Tibial nerve (tissue), 4 donors: ENCODE results near the gene TRIM37. TPM values are rescaled to one million over a fixed set of nuclear protein-coding genes. Genes with fewer than 3 reads are reported as not detected.
"Not testable (repeated sequence)": the region's sequence is repeated elsewhere in the genome, so short reads cannot be mapped to it uniquely, and the experiment has no call there.

ENCODE experiments used
- DNase-seq, 2 donors: peaks; one replicate each; pipeline ENCODE4 v3.0.0-alpha.2; 2019; ENCODE audit warnings: low spot score in 2 of 2
- H3K27ac ChIP-seq, 4 donors: fragments of 200-600 bp; sonication (generic) in 3 of 4; one replicate each; pipeline ENCODE4 v1.5.1; 2017 to 2019; ENCODE audit warnings: mild to moderate bottlenecking in 1 of 4
- H3K27me3 ChIP-seq, 2 donors: fragments of 200-600 bp; sonication (generic) in 1 of 2; one replicate each; pipeline versions ENCODE4 v1.5.1 to v1.6.0; 2017 to 2019
- H3K36me3 ChIP-seq, 3 donors: fragments of 200-600 bp; sonication (generic); one replicate each; pipeline ENCODE4 v1.5.1; 2018 to 2019
- H3K4me1 ChIP-seq, 4 donors: fragments of 200-600 bp; sonication (generic) in 3 of 4; one replicate each; pipeline ENCODE4 v1.5.1; 2017 to 2019
- H3K4me3 ChIP-seq, 4 donors: fragments of 200-600 bp; sonication (generic) in 3 of 4; one replicate each; pipeline ENCODE4 v1.5.1; 2017 to 2019; ENCODE audit warnings: mild to moderate bottlenecking in 1 of 4, moderate library complexity in 1 of 4
- H3K9me3 ChIP-seq, 4 donors: fragments of 200-600 bp; sonication (generic) in 3 of 4; one replicate each; pipeline ENCODE4 v1.5.1; 2017 to 2019
- CTCF ChIP-seq, 5 experiments: fragments of 200-600 bp in 3 of 5; fragments of 450-650 bp in 2 of 5; sonication (generic) in 3 of 5; IDR thresholded peaks; one replicate each; pipeline ENCODE4 v1.5.1; 2016 to 2019; ENCODE audit warnings: antibody characterized with exemption in 5 of 5, mild to moderate bottlenecking in 3 of 5, moderate library complexity in 2 of 5
- EP300 ChIP-seq, 2 donors: sonication (generic); formaldehyde crosslinking; IDR thresholded peaks; one replicate each; pipeline ENCODE4 v1.6.1; 2017; ENCODE audit warnings: antibody characterized with exemption in 2 of 2, mild to moderate bottlenecking in 1 of 2
- POLR2A ChIP-seq, 2 donors: fragments of 450-650 bp; IDR thresholded peaks; one replicate each; pipeline ENCODE4 v1.6.1; 2017; ENCODE audit warnings: antibody characterized with exemption in 2 of 2, mild to moderate bottlenecking in 2 of 2, moderate library complexity in 2 of 2
- WGBS, 2 donors: methylation state at CpG; one replicate each; pipeline ENCODE4 v1.1.5; 2018; 5-methylcytosine and 5-hydroxymethylcytosine counted together
- total RNA-seq, 4 donors: library from RNA; depleted of rRNA; stranded (reverse); fragments of >200 nt; gene quantifications; one replicate each; pipeline ENCODE4 v1.1.0, GENCODE V29; 2016

Gene TRIM37
- total RNA-seq, 4 donors from 2014 or later = 18.2 to 25.8 (median 21.7) TPM

DNA sequence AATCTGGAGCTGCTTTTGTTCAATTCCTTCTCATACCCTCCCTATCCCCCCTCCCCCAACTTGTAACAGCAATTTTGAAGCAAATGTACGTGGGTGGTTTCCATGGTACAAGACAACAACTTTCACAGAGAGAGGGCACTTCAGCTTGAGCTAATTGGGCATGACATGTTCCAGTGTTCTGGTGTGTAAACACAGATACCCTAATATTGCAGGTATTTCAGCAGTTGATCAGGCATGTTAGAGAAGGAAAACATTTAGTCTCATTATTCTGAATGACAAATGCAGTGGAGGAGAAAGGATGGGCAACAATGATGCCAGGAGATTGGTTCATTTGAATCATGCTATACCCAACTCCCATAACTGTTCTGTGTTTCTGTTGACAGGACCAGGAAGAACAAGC is 137.5 kb downstream of the TRIM37 start:
- H3K4me1 ChIP-seq = no peaks in the 10 kb centered on the region
- H3K9me3 ChIP-seq = no peaks in the 10 kb centered on the region
- H3K4me3 ChIP-seq = no peak overlapping the region
- H3K36me3 ChIP-seq = no peaks in the 10 kb centered on the region
- no peaks in the 10 kb centered on the region for H3K27me3 ChIP-seq
- no peak for TF ChIP-seq EP300 (IDR thresholded peaks at IDR 0.05)
- no peak for TF ChIP-seq CTCF (IDR thresholded peaks at IDR 0.05)
- TF ChIP-seq POLR2A (IDR thresholded peaks at IDR 0.05) = no peak
- no peak overlapping the region for H3K27ac ChIP-seq
- 32 to 42% methylated on average over 1 of the region's 1 CpG for WGBS, 2 donors
- DNase-seq = no peak

- no peaks in the 10 kb centered on the region for H3K9me3 ChIP-seq
- H3K27ac ChIP-seq = no peak overlapping the region
- no peak for DNase-seq
- WGBS, 2 donors = 73 to 75% methylated on average over 4 of the region's 4 CpGs
- TF ChIP-seq CTCF (IDR thresholded peaks at IDR 0.05) = no peak
- no peaks in the 10 kb centered on the region for H3K36me3 ChIP-seq
- H3K4me1 ChIP-seq = no peaks in the 10 kb centered on the region
- H3K27me3 ChIP-seq = no peaks in the 10 kb centered on the region
- no peak overlapping the region for H3K4me3 ChIP-seq
Measured at GRCh38 chr17:58968426-58969061, 138.1 kb downstream of the TRIM37 start.

DNA sequence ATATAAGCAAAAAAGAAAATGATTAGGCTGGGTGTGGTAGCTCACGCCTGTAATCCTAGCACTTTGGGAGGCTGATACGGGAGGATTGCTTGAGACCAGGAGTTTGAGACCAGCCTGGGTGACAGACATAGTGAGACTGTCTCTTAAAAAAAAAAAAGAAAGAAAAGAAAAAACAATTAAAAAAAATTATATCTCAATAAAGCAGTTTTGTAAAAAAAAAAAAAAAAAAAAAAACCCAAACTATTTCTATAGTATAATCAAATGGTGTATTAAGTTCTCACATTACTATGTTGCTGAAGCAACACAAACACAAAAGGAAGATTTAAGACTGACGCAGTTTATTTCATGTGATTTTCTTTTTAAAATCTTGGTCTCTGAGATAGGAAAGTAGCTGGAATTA is 140.5 kb downstream of the TRIM37 start:
- WGBS, 2 donors = 85 to 88% methylated on average over 3 of the region's 3 CpGs
- TF ChIP-seq EP300 (IDR thresholded peaks at IDR 0.05) = no peak
- no peak for TF ChIP-seq CTCF (IDR thresholded peaks at IDR 0.05)
- TF ChIP-seq POLR2A (IDR thresholded peaks at IDR 0.05) = no peak

GRCh38 chr17:58965221-58965620 is 141.5 kb downstream of the TRIM37 start:
- 65 to 82% methylated on average over 3 of the region's 3 CpGs for WGBS, 2 donors
- TF ChIP-seq CTCF (IDR thresholded peaks at IDR 0.05) = no peak
- no peak for TF ChIP-seq EP300 (IDR thresholded peaks at IDR 0.05)
- no peak for TF ChIP-seq POLR2A (IDR thresholded peaks at IDR 0.05)
- Histone ChIP-seq H3K36me3 (no peaks in the 10 kb centered on the region), H3K4me1 (no peaks in the 10 kb centered on the region), H3K27ac (no peak overlapping the region), H3K4me3 (no peak overlapping the region), H3K27me3 (no peaks in the 10 kb centered on the region), H3K9me3 (no peaks in the 10 kb centered on the region)
- DNase-seq = no peak

More for the DNA sequence above, 140.5 kb downstream of the TRIM37 start:
- Histone ChIP-seq H3K9me3 (no peaks in the 10 kb centered on the region), H3K36me3 (no peaks in the 10 kb centered on the region), H3K4me1 (no peaks in the 10 kb centered on the region), H3K27ac (no peak overlapping the region), H3K27me3 (no peaks in the 10 kb centered on the region), H3K4me3 (no peak overlapping the region)
- DNase-seq = no peak

GRCh38 chr17:58960068-58960467 is 146.6 kb downstream of the TRIM37 start:
- no peak for DNase-seq
- Histone ChIP-seq H3K9me3 (no peaks in the 10 kb centered on the region), H3K4me1 (no peaks in the 10 kb centered on the region), H3K27me3 (no peaks in the 10 kb centered on the region), H3K27ac (no peak overlapping the region), H3K4me3 (no peak overlapping the region), H3K36me3 (no peaks in the 10 kb centered on the region)
- TF ChIP-seq CTCF (IDR thresholded peaks at IDR 0.05) (no peak), EP300 (IDR thresholded peaks at IDR 0.05) (no peak), POLR2A (IDR thresholded peaks at IDR 0.05) (no peak)

GRCh38 chr17:58957725-58958073 is 149.0 kb downstream of the TRIM37 start:
- DNase-seq, H3K27ac ChIP-seq, H3K4me3 ChIP-seq, H3K36me3 ChIP-seq, H3K27me3 ChIP-seq, H3K4me1 ChIP-seq, H3K9me3 ChIP-seq: not testable (repeated sequence)
- 80 to 100% methylated on average over 1 of the region's 1 CpG for WGBS, 2 donors
